PFSK-1 (cell line): Measurements from ENCODE around the gene KRTAP21-3. TPM values are rescaled to one million over a fixed set of nuclear protein-coding genes. Genes with fewer than 3 reads are reported as not detected.
"Not testable (repeated sequence)": the region's sequence is repeated elsewhere in the genome, so short reads cannot be mapped to it uniquely, and the experiment has no call there.

ENCODE experiments used
- FOXP2 ChIP-seq: optimal IDR thresholded peaks from 2 replicates; pipeline ENCODE3; 2011; ENCODE audit warnings: borderline replicate concordance, control low read depth, inconsistent platforms; ENCODE audit not compliant: insufficient read depth; ENCODE audit errors: extremely low read length, extremely low read depth
- POLR2AphosphoS5 ChIP-seq: IDR thresholded peaks from 2 replicates; pipeline ENCODE4 v1.6.1; 2012; ENCODE audit warnings: low read depth, mild to moderate bottlenecking, control low read depth, low read length, moderate library complexity
- REST ChIP-seq, 2 experiments: IDR thresholded peaks; 2 replicates each; pipeline versions ENCODE4 v1.6.1 to v1.8.0; 2011 to 2012; ENCODE audit warnings: low read depth in 2 of 2, low read length in 2 of 2, control low read depth in 1 of 2, inconsistent platforms in 1 of 2, mild to moderate bottlenecking in 1 of 2, moderate library complexity in 1 of 2; ENCODE audit not compliant: insufficient read depth in 1 of 2
- SIN3A ChIP-seq: IDR thresholded peaks from 2 replicates; pipeline ENCODE4 v1.6.1; 2012; ENCODE audit warnings: mild to moderate bottlenecking, low read length, moderate library complexity, borderline replicate concordance; ENCODE audit not compliant: insufficient read depth
- TAF1 ChIP-seq: IDR thresholded peaks from 2 replicates; pipeline ENCODE4 v1.6.1; 2012; ENCODE audit warnings: low read length, control low read depth, borderline replicate concordance; ENCODE audit not compliant: insufficient read depth
- polyA plus RNA-seq: library from polyadenylated mRNA; unstranded; fragments of >200 nt; gene quantifications from one replicate; pipeline ENCODE4 v1.2.1, GENCODE V29; 2012; ENCODE audit warnings: low read depth, missing spikeins; ENCODE audit not compliant: insufficient read length

Gene KRTAP21-3
- not detected for polyA plus RNA-seq

- TF ChIP-seq REST (IDR thresholded peaks at IDR 0.05; ENCODE audit: insufficient read depth in 1 of 2, low read depth in 2 of 2, low read length in 2 of 2), result no peak
- no peak for TF ChIP-seq TAF1
- TF ChIP-seq SIN3A, result no peak
- no peak for TF ChIP-seq POLR2AphosphoS5
- no peak for TF ChIP-seq FOXP2
Measured at GRCh38 chr21:30718239-30718909, at the start of gene KRTAP21-3. Gene KRTAP21-3 (minus strand): TSS chr21:30718777. CDS start chr21:30718759, 18 bp downstream.

GRCh38 chr21:30760776-30761175, 42.2 kb upstream of the KRTAP21-3 start:
- TF ChIP-seq REST (IDR thresholded peaks at IDR 0.05; ENCODE audit: insufficient read depth in 1 of 2, low read depth in 2 of 2, low read length in 2 of 2), result no peak
- no peak for TF ChIP-seq TAF1
- no peak for TF ChIP-seq SIN3A
- no peak for TF ChIP-seq FOXP2
- no peak for TF ChIP-seq POLR2AphosphoS5

GRCh38 chr21:30758306-30758705, 39.7 kb upstream of the KRTAP21-3 start:
- no peak for TF ChIP-seq FOXP2
- no peak for TF ChIP-seq REST (IDR thresholded peaks at IDR 0.05; ENCODE audit: insufficient read depth in 1 of 2, low read depth in 2 of 2, low read length in 2 of 2)
- TF ChIP-seq SIN3A, result no peak
- no peak for TF ChIP-seq TAF1

- not testable (repeated sequence) for TF ChIP-seq POLR2AphosphoS5, TAF1, FOXP2
Measured at GRCh38 chr21:30755328-30755727, 36.8 kb upstream of the KRTAP21-3 start, which contains the start of gene KRTAP21-1. Gene KRTAP21-1 (minus strand): TSS chr21:30755428. CDS start chr21:30755378, 50 bp downstream.

GRCh38 chr21:30747159-30747558, 28.6 kb upstream of the KRTAP21-3 start, which contains the start of gene KRTAP21-2:
Gene KRTAP21-2 (minus strand): TSS chr21:30747259. CDS start chr21:30747202, 57 bp downstream.
- TF ChIP-seq REST (IDR thresholded peaks at IDR 0.05; ENCODE audit: insufficient read depth in 1 of 2, low read depth in 2 of 2, low read length in 2 of 2), result no peak
